ENCODE measurements around the gene UBTD2.

- TF ChIP-seq CTCF (IDR thresholded peaks at IDR 0.05 in 8 of 11, conservative IDR thresholded peaks at IDR 0.05 in 3 of 11), result no peak
- TF ChIP-seq POLR2A (IDR thresholded peaks at IDR 0.05), result no peak
Observed at GRCh38 chr5:172207511-172207910, 76.1 kb downstream of the UBTD2 start.
